ENCODE measurements around the gene SOCS3.

- TF ChIP-seq CTCF (IDR thresholded peaks at IDR 0.05) = no peak
- no peak for TF ChIP-seq POLR2A (IDR thresholded peaks at IDR 0.05)
These were observed 49.5 kb upstream of the SOCS3 start for GRCh38 chr17:78409191-78409928.

Data from testis (tissue), 2 donors.